ENCODE results near the gene RPL28. TPM values are rescaled to one million over a fixed set of nuclear protein-coding genes. Genes with fewer than 3 reads are reported as not detected.

RPL28 gene
- total RNA-seq, 1 donor from 2014 or later, result 1,835 TPM

DNA sequence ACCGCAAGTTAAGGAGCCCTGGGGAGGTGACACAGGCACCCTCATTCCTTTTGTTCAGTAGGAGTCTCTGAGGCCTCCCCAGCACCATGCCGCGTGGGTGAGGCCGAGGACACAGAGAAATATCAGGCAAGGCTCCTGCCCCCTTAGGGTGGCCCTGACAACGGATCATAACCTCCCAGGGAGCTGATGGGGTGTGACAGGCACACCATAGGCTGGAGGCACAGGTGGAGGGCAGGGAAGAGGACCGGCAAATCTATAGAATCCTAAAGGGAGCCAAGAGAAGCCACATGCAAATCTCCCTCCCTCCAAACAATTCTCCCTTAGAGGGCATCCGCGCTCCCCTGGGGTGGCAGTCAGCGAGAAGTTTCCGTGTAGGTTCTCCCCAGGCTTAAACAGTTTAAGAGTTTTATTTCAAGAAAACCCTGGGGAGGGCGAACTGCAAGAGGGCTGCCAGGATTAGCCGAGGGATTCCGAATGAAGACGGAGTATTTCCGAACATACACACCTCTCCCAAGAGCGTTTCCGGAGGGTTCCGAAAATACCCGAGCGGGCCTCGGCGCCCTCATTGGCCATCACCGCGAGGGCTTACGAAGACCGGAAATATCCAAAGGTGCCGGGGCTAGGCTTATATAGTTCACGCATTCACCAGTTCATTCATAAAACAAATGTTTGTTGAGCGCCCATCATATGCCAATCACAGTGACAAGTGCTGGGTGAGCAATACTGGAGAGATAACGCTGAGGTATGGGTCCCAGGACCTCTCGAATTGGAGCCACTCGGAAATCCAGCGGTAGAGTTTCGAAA, 610 bp upstream of the RPL28 start:
- intact Hi-C loops (cut with micrococcal nuclease), result loop anchor here (1.0 kb wide), 10 partner anchors 23 to 322 kb away; partner anchors contain the start of genes COX6B2, HSPBP1, KMT5C and PPP1R12C
- Mint-ChIP-seq H3K9me3 (no peaks in the 10 kb centered on the region), H3K27me3 (ENCODE audit: insufficient read depth) (no peaks in the 10 kb centered on the region), H3K27ac (peak overlapping the region; percentile 96), H3K4me1 (ENCODE audit: low read depth) (peaks cover 39% of the 10 kb centered on the region), H3K4me3 (peak overlapping the region; percentile 99), H3K36me3 (ENCODE audit: low read depth) (peaks cover 36% of the 10 kb centered on the region)
- DNase-seq (ENCODE audit: low spot score), result peak; percentile 93

GRCh38 chr19:55386493-55386971, 800 bp downstream of the RPL28 start:
- Mint-ChIP-seq H3K36me3 (ENCODE audit: low read depth) (peaks cover 46% of the 10 kb centered on the region), H3K27ac (peak overlapping the region; percentile 96), H3K4me1 (ENCODE audit: low read depth) (peaks cover 45% of the 10 kb centered on the region), H3K27me3 (ENCODE audit: insufficient read depth) (no peaks in the 10 kb centered on the region), H3K4me3 (peak overlapping the region; percentile 99), H3K9me3 (no peaks in the 10 kb centered on the region)
- DNase-seq (ENCODE audit: low spot score), result no peak
- intact Hi-C loops (cut with micrococcal nuclease), result no loop called here

DNA sequence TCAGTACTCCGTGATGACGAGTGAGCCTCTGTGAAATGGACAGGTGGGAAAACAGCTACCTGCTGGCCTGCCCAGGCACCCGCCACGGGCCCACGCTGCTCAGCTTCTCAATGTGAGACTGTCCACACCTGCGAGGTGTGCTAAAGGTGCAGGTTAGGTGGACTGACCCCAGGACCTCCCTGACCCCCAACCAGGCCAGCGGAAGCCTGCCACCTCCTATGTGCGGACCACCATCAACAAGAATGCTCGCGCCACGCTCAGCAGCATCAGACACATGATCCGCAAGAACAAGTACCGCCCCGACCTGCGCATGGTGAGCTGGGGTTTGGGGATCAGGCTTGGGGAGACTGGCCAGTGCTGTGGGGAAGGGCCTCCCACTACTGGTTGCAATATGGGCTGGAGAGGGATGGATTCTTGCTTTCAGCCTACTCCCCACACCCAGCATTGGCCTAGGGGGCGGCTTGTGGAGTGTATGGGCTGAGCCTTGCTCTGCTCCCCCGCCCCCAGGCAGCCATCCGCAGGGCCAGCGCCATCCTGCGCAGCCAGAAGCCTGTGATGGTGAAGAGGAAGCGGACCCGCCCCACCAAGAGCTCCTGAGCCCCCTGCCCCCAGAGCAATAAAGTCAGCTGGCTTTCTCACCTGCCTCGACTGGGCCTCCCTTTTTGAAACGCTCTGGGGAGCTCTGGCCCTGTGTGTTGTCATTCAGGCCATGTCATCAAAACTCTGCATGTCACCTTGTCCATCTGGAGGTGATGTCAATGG, 2.2 kb downstream of the RPL28 start:
- Mint-ChIP-seq H3K27ac (no peak overlapping the region), H3K27me3 (ENCODE audit: insufficient read depth) (no peaks in the 10 kb centered on the region), H3K36me3 (ENCODE audit: low read depth) (peaks cover 49% of the 10 kb centered on the region), H3K4me1 (ENCODE audit: low read depth) (peaks cover 35% of the 10 kb centered on the region), H3K9me3 (no peaks in the 10 kb centered on the region), H3K4me3 (peak overlapping the region; percentile 99)
- intact Hi-C loops (cut with micrococcal nuclease), result no loop called here
- DNase-seq (ENCODE audit: low spot score), result no peak

DNA sequence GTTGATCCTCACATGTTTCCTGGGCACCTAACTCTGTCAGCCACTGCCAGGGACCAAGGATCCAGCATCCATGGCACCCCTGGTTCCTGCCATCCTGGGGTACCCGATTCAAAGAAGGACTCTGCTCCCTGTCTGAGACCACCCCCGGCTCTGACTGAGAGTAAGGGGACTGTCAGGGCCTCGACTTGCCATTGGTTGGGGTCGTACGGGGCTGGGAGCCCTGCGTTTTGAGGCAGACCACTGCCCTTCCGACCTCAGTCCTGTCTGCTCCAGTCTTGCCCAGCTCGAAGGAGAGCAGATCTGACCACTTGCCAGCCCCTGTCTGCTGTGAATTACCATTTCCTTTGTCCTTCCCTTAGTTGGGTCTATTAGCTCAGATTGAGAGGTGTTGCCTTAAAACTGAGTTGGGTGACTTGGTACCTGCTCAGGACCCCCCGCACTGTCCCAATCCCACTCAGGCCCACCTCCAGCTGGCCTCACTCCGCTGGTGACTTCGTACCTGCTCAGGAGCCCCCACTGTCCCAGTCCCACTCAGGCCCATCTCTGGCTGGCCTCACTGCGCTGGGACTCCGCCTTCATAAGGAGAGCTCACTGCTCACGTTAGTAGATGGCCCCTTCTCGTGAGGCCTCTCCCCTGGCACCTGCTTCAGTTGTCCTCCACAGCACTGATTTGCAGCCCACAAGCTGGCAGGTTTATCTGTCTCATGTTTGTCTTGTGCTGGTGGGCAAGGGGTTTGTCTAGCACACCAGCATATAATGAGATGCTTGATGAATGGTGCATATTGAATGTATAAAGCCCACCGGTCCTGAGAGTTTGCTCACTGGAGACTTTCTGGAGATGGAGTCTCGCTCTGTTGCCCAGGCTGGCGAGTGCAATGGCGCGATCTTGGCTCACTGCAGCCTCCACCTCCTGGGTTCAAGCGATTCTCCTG, 3.9 kb downstream of the RPL28 start:
- no peak for DNase-seq (ENCODE audit: low spot score)
- Mint-ChIP-seq H3K9me3 (no peaks in the 10 kb centered on the region), H3K36me3 (ENCODE audit: low read depth) (peaks cover 49% of the 10 kb centered on the region), H3K4me3 (peak overlapping the region; percentile 47), H3K27ac (peak overlapping the region; percentile 43), H3K27me3 (ENCODE audit: insufficient read depth) (no peaks in the 10 kb centered on the region), H3K4me1 (ENCODE audit: low read depth) (peaks cover 35% of the 10 kb centered on the region)
- intact Hi-C loops (cut with micrococcal nuclease), result no loop called here

DNA sequence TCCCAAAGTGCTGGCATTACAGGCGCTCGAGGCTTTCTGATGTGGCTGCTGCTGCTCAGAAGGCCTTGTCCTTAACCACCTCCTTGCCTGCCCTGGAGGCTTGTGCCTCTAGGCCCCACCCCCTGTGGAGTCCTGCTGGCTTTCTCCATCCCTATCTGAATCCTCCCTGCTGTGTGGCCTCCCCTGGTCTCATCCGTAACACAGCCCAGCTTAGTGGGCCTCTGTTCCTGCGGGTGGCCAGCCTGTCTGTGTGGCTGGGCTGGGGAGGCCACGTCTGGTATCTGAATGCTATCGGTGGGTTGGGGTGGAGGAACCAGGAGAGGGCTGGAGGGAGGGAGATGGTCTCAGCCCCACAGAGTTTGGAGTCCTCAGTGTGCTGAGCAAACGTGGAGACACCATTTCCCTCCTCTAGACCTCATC, 4.7 kb downstream of the RPL28 start:
- Mint-ChIP-seq H3K9me3 (no peaks in the 10 kb centered on the region), H3K27ac (no peak overlapping the region), H3K36me3 (ENCODE audit: low read depth) (peaks cover 49% of the 10 kb centered on the region), H3K27me3 (ENCODE audit: insufficient read depth) (no peaks in the 10 kb centered on the region), H3K4me1 (ENCODE audit: low read depth) (peaks cover 35% of the 10 kb centered on the region), H3K4me3 (no peak overlapping the region)
- intact Hi-C loops (cut with micrococcal nuclease), result no loop called here
- no peak for DNase-seq (ENCODE audit: low spot score)

GRCh38 chr19:55391191-55391670, 5.5 kb downstream of the RPL28 start:
- peaks cover 35% of the 10 kb centered on the region for H3K4me1 Mint-ChIP-seq (ENCODE audit: low read depth)
- H3K4me3 Mint-ChIP-seq, result no peak overlapping the region
- H3K27ac Mint-ChIP-seq, result no peak overlapping the region
- no peaks in the 10 kb centered on the region for H3K9me3 Mint-ChIP-seq
- intact Hi-C loops (cut with micrococcal nuclease), result no loop called here
- H3K36me3 Mint-ChIP-seq (ENCODE audit: low read depth), result peaks cover 46% of the 10 kb centered on the region
- DNase-seq (ENCODE audit: low spot score), result no peak
- H3K27me3 Mint-ChIP-seq (ENCODE audit: insufficient read depth), result no peaks in the 10 kb centered on the region

DNA sequence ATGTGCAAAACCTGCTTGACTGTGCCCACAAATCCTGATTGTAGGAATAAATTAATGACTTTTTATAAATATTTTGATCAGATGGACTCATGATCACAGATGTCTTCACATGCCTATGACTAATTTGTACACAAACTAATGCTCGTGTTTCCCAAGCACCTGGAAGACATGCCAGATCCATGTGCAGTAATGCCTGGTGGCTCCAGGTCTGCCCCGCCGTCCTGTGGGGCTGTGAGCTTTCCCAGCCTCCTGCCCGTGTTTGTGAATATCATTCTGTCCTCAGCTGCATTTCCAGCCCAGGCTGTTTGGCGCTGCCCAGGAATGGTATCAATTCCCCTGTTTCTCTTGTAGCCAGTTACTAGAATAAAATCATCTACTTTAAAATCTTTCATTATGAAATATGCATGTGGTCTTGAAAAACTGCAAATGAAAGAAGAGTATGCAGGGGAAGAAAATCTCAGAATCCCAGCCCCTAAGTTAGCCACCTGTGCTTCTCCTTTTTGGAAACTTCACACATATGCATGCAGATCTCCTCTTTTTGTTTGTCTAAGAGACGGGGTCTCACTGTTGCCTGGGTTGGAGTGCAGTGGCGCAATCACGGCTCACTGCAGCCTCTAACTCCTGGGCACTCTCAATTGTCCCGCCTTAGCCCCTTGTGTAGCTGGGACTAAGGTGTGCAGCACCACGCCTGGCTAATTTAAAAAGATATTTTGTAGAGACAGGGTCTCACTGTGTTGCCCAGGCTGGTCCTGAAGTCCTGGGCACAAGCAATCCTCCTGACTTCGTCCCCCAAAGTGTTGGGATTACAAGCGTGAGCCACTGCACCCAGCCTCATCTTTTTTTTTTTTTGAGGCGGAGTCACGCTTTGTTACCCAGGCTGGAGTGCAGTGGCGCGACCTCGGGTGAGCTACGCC, 6.2 kb downstream of the RPL28 start:
- no peak for DNase-seq (ENCODE audit: low spot score)
- peaks cover 38% of the 10 kb centered on the region for H3K36me3 Mint-ChIP-seq (ENCODE audit: low read depth)
- no peaks in the 10 kb centered on the region for H3K27me3 Mint-ChIP-seq (ENCODE audit: insufficient read depth)
- no peaks in the 10 kb centered on the region for H3K9me3 Mint-ChIP-seq
- intact Hi-C loops (cut with micrococcal nuclease), result no loop called here
- H3K27ac Mint-ChIP-seq, result no peak overlapping the region
- no peak overlapping the region for H3K4me3 Mint-ChIP-seq
- peaks cover 29% of the 10 kb centered on the region for H3K4me1 Mint-ChIP-seq (ENCODE audit: low read depth)

DNA sequence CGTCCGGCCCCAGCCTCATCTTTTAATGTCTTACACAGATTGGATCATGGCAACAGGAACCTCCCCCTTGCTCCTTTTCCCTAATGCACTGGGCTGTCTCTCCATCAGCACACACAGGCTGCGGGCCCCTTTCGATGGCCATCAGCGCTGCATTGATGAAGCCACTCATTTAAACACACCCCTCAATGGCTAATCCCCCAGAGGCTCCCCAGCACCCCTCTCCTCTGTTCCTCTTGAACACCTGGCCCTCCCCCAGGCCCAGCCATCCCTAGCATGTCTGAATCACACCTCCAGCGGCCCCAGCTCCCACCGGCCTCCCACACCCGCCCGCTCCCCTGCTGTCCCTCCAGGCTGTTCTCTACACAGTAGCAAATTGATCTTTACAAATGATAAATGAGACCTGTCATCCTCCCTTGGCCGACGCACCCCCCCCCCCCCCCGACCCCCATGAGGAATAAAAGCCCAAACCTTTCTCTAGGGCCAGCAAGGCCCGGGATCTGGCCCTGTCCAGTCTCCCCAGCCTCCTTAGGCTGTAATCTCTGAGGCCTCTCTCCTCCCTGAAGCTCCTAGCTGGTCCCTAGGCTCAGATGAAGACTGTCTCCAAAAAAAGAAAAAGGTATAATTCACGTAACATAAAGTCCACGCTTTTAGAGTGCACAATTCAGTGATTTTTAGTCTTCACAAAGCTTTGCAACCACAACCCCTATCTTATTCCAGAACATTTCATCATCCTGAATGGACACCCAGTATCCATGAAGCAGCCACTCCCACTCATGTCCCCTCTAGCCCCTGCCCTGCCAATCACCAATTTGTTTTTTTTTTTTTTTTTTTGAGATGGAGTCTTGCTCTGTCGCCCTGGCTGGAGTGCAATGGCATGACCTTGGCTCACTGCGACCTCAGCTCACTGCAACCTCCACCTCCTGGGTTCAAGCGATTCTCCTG, 7.4 kb downstream of the RPL28 start:
- Mint-ChIP-seq H3K27me3 (ENCODE audit: insufficient read depth) (no peaks in the 10 kb centered on the region), H3K27ac (no peak overlapping the region), H3K4me1 (ENCODE audit: low read depth) (peaks cover 27% of the 10 kb centered on the region), H3K9me3 (no peaks in the 10 kb centered on the region), H3K36me3 (ENCODE audit: low read depth) (peaks cover 29% of the 10 kb centered on the region), H3K4me3 (no peak overlapping the region)
- no peak for DNase-seq (ENCODE audit: low spot score)
- intact Hi-C loops (cut with micrococcal nuclease), result no loop called here

GRCh38 chr19:55398200-55398925, 12.6 kb downstream of the RPL28 start:
- Mint-ChIP-seq H3K27me3 (ENCODE audit: insufficient read depth) (no peaks in the 10 kb centered on the region), H3K9me3 (no peaks in the 10 kb centered on the region), H3K4me3 (no peak overlapping the region), H3K4me1 (ENCODE audit: low read depth) (peaks cover 19% of the 10 kb centered on the region), H3K36me3 (ENCODE audit: low read depth) (peaks cover 31% of the 10 kb centered on the region), H3K27ac (peak overlapping the region; percentile 76)
- no peak for DNase-seq (ENCODE audit: low spot score)
- intact Hi-C loops (cut with micrococcal nuclease), result loop anchor here (1.0 kb wide), 1 partner anchor 9 kb away; the partner anchor contains the start of gene UBE2S

GRCh38 chr19:55400281-55401087, 14.8 kb downstream of the RPL28 start:
- no peak for DNase-seq (ENCODE audit: low spot score)
- Mint-ChIP-seq H3K36me3 (ENCODE audit: low read depth) (peaks cover 37% of the 10 kb centered on the region), H3K9me3 (no peaks in the 10 kb centered on the region), H3K27ac (no peak overlapping the region), H3K27me3 (ENCODE audit: insufficient read depth) (no peaks in the 10 kb centered on the region), H3K4me3 (no peak overlapping the region), H3K4me1 (ENCODE audit: low read depth) (peaks cover 21% of the 10 kb centered on the region)
- intact Hi-C loops (cut with micrococcal nuclease), result no loop called here

Measured in activated T-helper 1 cell treated with anti-CD3 and anti-CD28 coated beads, Interleukin-12 subunit alpha, Interleukin-12 subunit beta, Interleukin-2, Interleukin-4 antibody, amounts not matched to agents 30 ng/mL and 10 ng/mL and 1 ng/mL, durations not matched to agents 14 hours and 24 hours and 36 hours (primary cell).